Vagina (tissue), 2 donors: ENCODE results near the gene MYLK4. TPM values are rescaled to one million over a fixed set of nuclear protein-coding genes. Genes with fewer than 3 reads are reported as not detected.

Experiments
- DNase-seq, 2 donors: peaks; one replicate each; pipeline ENCODE4 v3.0.0-alpha.2; 2017; ENCODE audit errors: extremely low spot score in 2 of 2
- H3K27ac ChIP-seq: fragments of 200-600 bp; sonication (generic); one replicate; pipeline ENCODE4 v1.5.1; 2019
- H3K27me3 ChIP-seq: fragments of 200-600 bp; sonication (generic); one replicate; pipeline ENCODE4 v1.5.1; 2019
- H3K36me3 ChIP-seq, 2 donors: fragments of 200-600 bp; sonication (generic); one replicate each; pipeline ENCODE4 v1.5.1; 2017 to 2019
- H3K4me1 ChIP-seq: fragments of 200-600 bp; sonication (generic); one replicate; pipeline ENCODE4 v1.5.1; 2019
- H3K4me3 ChIP-seq, 2 donors: fragments of 200-600 bp; sonication (generic); 1 replicate in 1 of 2; 2 replicates in 1 of 2; pipeline ENCODE4 v1.5.1; 2016 to 2019
- H3K9me3 ChIP-seq: fragments of 200-600 bp; sonication (generic); one replicate; pipeline ENCODE4 v1.5.1; 2019
- CTCF ChIP-seq, 3 experiments: fragments of 450-650 bp in 2 of 3; fragments of 200-600 bp in 1 of 3; sonication (generic) in 1 of 3; IDR thresholded peaks; one replicate each; pipeline ENCODE4 v1.5.1; 2017 to 2019; ENCODE audit warnings: antibody characterized with exemption in 3 of 3, mild to moderate bottlenecking in 2 of 3, moderate library complexity in 2 of 3
- POLR2A ChIP-seq, 2 donors: fragments of 450-650 bp; IDR thresholded peaks; one replicate each; pipeline ENCODE4 v1.6.1; 2017; ENCODE audit warnings: antibody characterized with exemption in 2 of 2, mild to moderate bottlenecking in 2 of 2, moderate library complexity in 2 of 2
- POLR2AphosphoS5 ChIP-seq, 2 donors: sonication (generic); formaldehyde crosslinking; IDR thresholded peaks; one replicate each; pipeline ENCODE4 v1.9.0; 2017; ENCODE audit warnings: antibody characterized with exemption in 2 of 2, mild to moderate bottlenecking in 2 of 2, low read depth in 1 of 2; ENCODE audit not compliant: insufficient read depth in 1 of 2
- intact Hi-C: fragments of 100-400 bp; cut with DNase I; formaldehyde crosslinking; loops from one replicate; pipeline ENCODE4 v1.15.1; 2023
- total RNA-seq: library from RNA; depleted of rRNA; stranded (reverse); fragments of >200 nt; gene quantifications from one replicate; pipeline ENCODE4 v1.2.3, GENCODE V29; 2016

MYLK4 gene
- total RNA-seq, 1 donor from 2014 or later: 0.74 TPM

GRCh38 chr6:2625581-2625980 is 125.1 kb downstream of the MYLK4 start:
- no peak overlapping the region for H3K4me3 ChIP-seq
- no peaks in the 10 kb centered on the region for H3K27me3 ChIP-seq
- H3K4me1 ChIP-seq: no peaks in the 10 kb centered on the region
- no peak overlapping the region for H3K27ac ChIP-seq
- no peaks in the 10 kb centered on the region for H3K9me3 ChIP-seq
- DNase-seq: no peak
- TF ChIP-seq POLR2AphosphoS5 (IDR thresholded peaks at IDR 0.05; ENCODE audit: insufficient read depth in 1 of 2, low read depth in 1 of 2): no peak
- TF ChIP-seq CTCF (IDR thresholded peaks at IDR 0.05): no peak
- no peak for TF ChIP-seq POLR2A (IDR thresholded peaks at IDR 0.05)
- H3K36me3 ChIP-seq: no peaks in the 10 kb centered on the region
- intact Hi-C loops: no loop called here

- TF ChIP-seq POLR2A (IDR thresholded peaks at IDR 0.05) (no peak), CTCF (IDR thresholded peaks at IDR 0.05) (no peak), POLR2AphosphoS5 (IDR thresholded peaks at IDR 0.05; ENCODE audit: insufficient read depth in 1 of 2, low read depth in 1 of 2) (no peak)
- no peak overlapping the region for H3K4me3 ChIP-seq
Measured at GRCh38 chr6:2624177-2624576, 126.5 kb downstream of the MYLK4 start.

GRCh38 chr6:2623295-2623694 is 127.4 kb downstream of the MYLK4 start:
- intact Hi-C loops: no loop called here
- no peak for DNase-seq
- Histone ChIP-seq H3K27ac (no peak overlapping the region), H3K4me1 (no peaks in the 10 kb centered on the region), H3K36me3 (no peaks in the 10 kb centered on the region), H3K9me3 (no peaks in the 10 kb centered on the region), H3K4me3 (no peak overlapping the region), H3K27me3 (no peaks in the 10 kb centered on the region)
- TF ChIP-seq CTCF (IDR thresholded peaks at IDR 0.05): no peak
- TF ChIP-seq POLR2A (IDR thresholded peaks at IDR 0.05): no peak
- TF ChIP-seq POLR2AphosphoS5 (IDR thresholded peaks at IDR 0.05; ENCODE audit: insufficient read depth in 1 of 2, low read depth in 1 of 2): no peak

More at GRCh38 chr6:2624177-2624576, 126.5 kb downstream of the MYLK4 start:
- H3K27me3 ChIP-seq: no peaks in the 10 kb centered on the region
- no peak overlapping the region for H3K27ac ChIP-seq
- H3K4me1 ChIP-seq: no peaks in the 10 kb centered on the region
- no peak for DNase-seq
- intact Hi-C loops: no loop called here
- H3K36me3 ChIP-seq: no peaks in the 10 kb centered on the region
- no peaks in the 10 kb centered on the region for H3K9me3 ChIP-seq

- no peak for DNase-seq
- no peak overlapping the region for H3K27ac ChIP-seq
- H3K36me3 ChIP-seq: no peaks in the 10 kb centered on the region
- intact Hi-C loops: no loop called here
- no peak overlapping the region for H3K4me3 ChIP-seq
- H3K9me3 ChIP-seq: no peaks in the 10 kb centered on the region
- H3K4me1 ChIP-seq: no peaks in the 10 kb centered on the region
- TF ChIP-seq CTCF (IDR thresholded peaks at IDR 0.05) (no peak), POLR2AphosphoS5 (IDR thresholded peaks at IDR 0.05; ENCODE audit: insufficient read depth in 1 of 2, low read depth in 1 of 2) (no peak), POLR2A (IDR thresholded peaks at IDR 0.05) (no peak)
- H3K27me3 ChIP-seq: no peaks in the 10 kb centered on the region
Measured at GRCh38 chr6:2622671-2623070, 128.1 kb downstream of the MYLK4 start.

- TF ChIP-seq POLR2AphosphoS5 (IDR thresholded peaks at IDR 0.05; ENCODE audit: insufficient read depth in 1 of 2, low read depth in 1 of 2) (no peak), CTCF (IDR thresholded peaks at IDR 0.05) (no peak), POLR2A (IDR thresholded peaks at IDR 0.05) (no peak)
Measured at GRCh38 chr6:2619651-2620050, 131.1 kb downstream of the MYLK4 start.

More at GRCh38 chr6:2619651-2620050, 131.1 kb downstream of the MYLK4 start:
- H3K4me3 ChIP-seq: no peak overlapping the region
- H3K27me3 ChIP-seq: no peaks in the 10 kb centered on the region
- H3K4me1 ChIP-seq: no peaks in the 10 kb centered on the region
- no peak for DNase-seq
- H3K27ac ChIP-seq: no peak overlapping the region
- no peaks in the 10 kb centered on the region for H3K36me3 ChIP-seq
- no peaks in the 10 kb centered on the region for H3K9me3 ChIP-seq
- intact Hi-C loops: no loop called here
